H1 (cell line): ENCODE data around the gene GDPD5. TPM values are rescaled to one million over a fixed set of nuclear protein-coding genes. Genes with fewer than 3 reads are reported as not detected.

Experiments
- BACH1 ChIP-seq: IDR thresholded peaks from 2 replicates; pipeline ENCODE4 v1.6.1; 2012; ENCODE audit warnings: low read length, improper control_type of control experiment
- BRCA1 ChIP-seq: IDR thresholded peaks from 2 replicates; pipeline ENCODE4 v1.6.1; 2012; ENCODE audit warnings: low read depth, low read length, improper control_type of control experiment
- EP300 ChIP-seq, 2 experiments: IDR thresholded peaks; 1 replicate in 1 of 2; 2 replicates in 1 of 2; pipeline ENCODE4 v1.6.1; 2011 to 2012; ENCODE audit warnings: low read depth in 2 of 2, low read length in 2 of 2, mild to moderate bottlenecking in 2 of 2, borderline replicate concordance in 1 of 2, inconsistent platforms in 1 of 2, moderate library complexity in 1 of 2
- HDAC2 ChIP-seq, 2 experiments: fragments of 300-600 bp in 1 of 2; sonication (generic) in 1 of 2; IDR thresholded peaks; 2 replicates each; pipeline ENCODE4 v1.6.1; 2011 to 2012; ENCODE audit warnings: low read depth in 2 of 2, low read length in 2 of 2, mild to moderate bottlenecking in 2 of 2, moderate library complexity in 2 of 2, borderline replicate concordance in 1 of 2, inconsistent platforms in 1 of 2
- RAD21 ChIP-seq, 2 experiments: IDR thresholded peaks in 1 of 2; conservative IDR thresholded peaks in 1 of 2; 2 replicates each; pipeline ENCODE4 v1.6.1; 2011; ENCODE audit warnings: low read depth in 2 of 2, low read length in 2 of 2, improper control_type of control experiment in 1 of 2, inconsistent platforms in 1 of 2, mild to moderate bottlenecking in 1 of 2, moderate library complexity in 1 of 2
- RNF2 ChIP-seq: fragments of 200-900, 300-1000 bp; sonication (generic); IDR thresholded peaks from 2 replicates; pipeline ENCODE4 v1.7.1; 2016; ENCODE audit warnings: borderline replicate concordance, low read depth, mild to moderate bottlenecking, antibody characterized with exemption, low read length; ENCODE audit not compliant: poor library complexity, severe bottlenecking; ENCODE audit errors: missing control alignments
- SP1 ChIP-seq: IDR thresholded peaks from 2 replicates; pipeline ENCODE4 v1.6.1; 2011; ENCODE audit warnings: low read depth, low read length
- TAF7 ChIP-seq: optimal IDR thresholded peaks from 2 replicates; pipeline ENCODE3; 2011; ENCODE audit warnings: low read depth, mild to moderate bottlenecking, inconsistent platforms, low read length, moderate library complexity, borderline replicate concordance
- polyA plus RNA-seq, 7 experiments: library from polyadenylated mRNA; depleted of rRNA in 3 of 7; stranded (reverse) in 5 of 7; unstranded in 2 of 7; fragments of >200 nt in 5 of 7; fragments of 200-250 nt in 2 of 7; gene quantifications; 1 replicate in 5 of 7; 2 replicates in 1 of 7; 4 replicates in 1 of 7; pipeline versions ENCODE4 v1.2.1 to v1.2.3, GENCODE V29; 2011 to 2013; ENCODE audit warnings: missing spikeins in 2 of 7, mixed read lengths in 2 of 7
- total RNA-seq: library from RNA; stranded (reverse); fragmentation: NEBNext Ultra II Directional; extraction: Animal tissue kit (Norgen Biotek cat#: 25700); gene quantifications from 2 replicates; pipeline ENCODE4 v1.2.1, GENCODE V29; 2021
- TF ChIP-seq, protein P1 (sequence below): IDR thresholded peaks from 2 replicates; pipeline ENCODE4 v1.6.1; 2012; ENCODE audit warnings: inconsistent platforms
- TF ChIP-seq, protein P2 (sequence below), 3 experiments: IDR thresholded peaks; 1 replicate in 2 of 3; 2 replicates in 1 of 3; pipeline versions ENCODE4 v1.5.1 to v1.6.1; 2011; ENCODE audit warnings: low read length in 3 of 3, mild to moderate bottlenecking in 3 of 3, inconsistent platforms in 2 of 3, low read depth in 1 of 3, moderate library complexity in 1 of 3; ENCODE audit not compliant: insufficient read depth in 1 of 3; ENCODE audit errors: control extremely low read depth in 1 of 3

Gene GDPD5
- total and polyA plus RNA-seq, 2 of the 8 experiments (the other 6 are each of a cell fraction or from before 2014, with no cell fraction given), result 7.8 to 8.6 TPM

DNA sequence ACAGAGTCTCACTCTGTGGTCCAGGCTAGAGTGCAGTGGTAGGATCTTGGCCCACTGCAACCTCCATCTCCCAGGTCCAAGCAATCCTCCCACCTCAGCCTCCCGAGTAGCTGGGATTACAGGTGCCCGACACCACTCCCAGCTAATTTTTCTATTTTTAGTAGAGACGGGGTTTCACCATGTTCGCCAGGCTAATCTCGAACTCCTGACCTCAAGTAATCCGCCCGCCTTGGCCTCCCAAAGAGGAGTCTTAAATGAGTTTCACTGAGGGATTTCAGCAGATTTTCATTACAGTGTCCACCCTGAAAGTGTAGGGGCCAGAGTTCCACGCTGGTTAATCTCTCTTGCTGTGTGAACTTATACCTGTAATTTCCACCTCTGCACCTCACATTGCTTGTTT lies 126.8 kb downstream of the GDPD5 start (continued):
- TF ChIP-seq HDAC2 (IDR thresholded peaks at IDR 0.05; ENCODE audit: borderline replicate concordance in 1 of 2, low read depth in 2 of 2, low read length in 2 of 2) (no peak), EP300 (IDR thresholded peaks at IDR 0.05; ENCODE audit: borderline replicate concordance in 1 of 2, low read depth in 2 of 2, low read length in 2 of 2) (no peak), BRCA1 (no peak), RAD21 (IDR thresholded peaks at IDR 0.05 in 1 of 2, conservative IDR thresholded peaks at IDR 0.05 in 1 of 2; ENCODE audit: low read depth in 2 of 2, low read length in 2 of 2) (no peak), TAF7 (no peak), RNF2 (no peak), SP1 (no peak), BACH1 (no peak)
- TF ChIP-seq, protein P1, sequence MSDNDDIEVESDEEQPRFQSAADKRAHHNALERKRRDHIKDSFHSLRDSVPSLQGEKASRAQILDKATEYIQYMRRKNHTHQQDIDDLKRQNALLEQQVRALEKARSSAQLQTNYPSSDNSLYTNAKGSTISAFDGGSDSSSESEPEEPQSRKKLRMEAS, result no peak
- TF ChIP-seq, protein P2, sequence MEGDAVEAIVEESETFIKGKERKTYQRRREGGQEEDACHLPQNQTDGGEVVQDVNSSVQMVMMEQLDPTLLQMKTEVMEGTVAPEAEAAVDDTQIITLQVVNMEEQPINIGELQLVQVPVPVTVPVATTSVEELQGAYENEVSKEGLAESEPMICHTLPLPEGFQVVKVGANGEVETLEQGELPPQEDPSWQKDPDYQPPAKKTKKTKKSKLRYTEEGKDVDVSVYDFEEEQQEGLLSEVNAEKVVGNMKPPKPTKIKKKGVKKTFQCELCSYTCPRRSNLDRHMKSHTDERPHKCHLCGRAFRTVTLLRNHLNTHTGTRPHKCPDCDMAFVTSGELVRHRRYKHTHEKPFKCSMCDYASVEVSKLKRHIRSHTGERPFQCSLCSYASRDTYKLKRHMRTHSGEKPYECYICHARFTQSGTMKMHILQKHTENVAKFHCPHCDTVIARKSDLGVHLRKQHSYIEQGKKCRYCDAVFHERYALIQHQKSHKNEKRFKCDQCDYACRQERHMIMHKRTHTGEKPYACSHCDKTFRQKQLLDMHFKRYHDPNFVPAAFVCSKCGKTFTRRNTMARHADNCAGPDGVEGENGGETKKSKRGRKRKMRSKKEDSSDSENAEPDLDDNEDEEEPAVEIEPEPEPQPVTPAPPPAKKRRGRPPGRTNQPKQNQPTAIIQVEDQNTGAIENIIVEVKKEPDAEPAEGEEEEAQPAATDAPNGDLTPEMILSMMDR (IDR thresholded peaks at IDR 0.05; ENCODE audit: control extremely low read depth in 1 of 3, insufficient read depth in 1 of 3, low read depth in 1 of 3, low read length in 3 of 3), result no peak
